K562 (cell line): Measurements from ENCODE around the gene ZNF22. TPM values are rescaled to one million over a fixed set of nuclear protein-coding genes. Genes with fewer than 3 reads are reported as not detected.
A peak's percentile ranks its signal among the peaks of the same experiment; 100 is the strongest.

Experiments used
- E2F4 ChIP-seq: sonication (generic); formaldehyde crosslinking; IDR thresholded peaks from 2 replicates; pipeline ENCODE4 v1.8.0; 2022; ENCODE audit warnings: mild to moderate bottlenecking, low read depth, missing genetic modification reagents
- ESRRA ChIP-seq: fragments of 450-650 bp; IDR thresholded peaks from 2 replicates; pipeline ENCODE4 v1.6.1; 2014; ENCODE audit warnings: low read depth, mild to moderate bottlenecking, moderate library complexity, borderline replicate concordance
- MCM2 ChIP-seq: fragments of 450-650 bp; IDR thresholded peaks from 2 replicates; pipeline ENCODE4 v1.6.1; 2017; ENCODE audit warnings: low read depth, mild to moderate bottlenecking
- MYC ChIP-seq, 2 experiments: fragments of 250-450 bp in 1 of 2; sonication (Bioruptor Pico) in 1 of 2; IDR thresholded peaks; 2 replicates each; pipeline versions ENCODE4 v1.5.1 to v1.6.1; 2012 to 2021; ENCODE audit warnings: low read depth in 2 of 2, borderline replicate concordance in 1 of 2, improper control_type of control experiment in 1 of 2, low read length in 1 of 2, mild to moderate bottlenecking in 1 of 2, moderate library complexity in 1 of 2
- NBN ChIP-seq: fragments of 450-650 bp; IDR thresholded peaks from 2 replicates; pipeline ENCODE4 v1.6.1; 2016; ENCODE audit warnings: low read depth, mild to moderate bottlenecking
- NONO ChIP-seq, 2 experiments: fragments of 200-400 bp in 1 of 2; fragments of 450-650 bp in 1 of 2; formaldehyde crosslinking in 1 of 2; IDR thresholded peaks; 2 replicates each; pipeline ENCODE4 v1.6.1; 2017; ENCODE audit warnings: low read depth in 2 of 2, mild to moderate bottlenecking in 2 of 2, moderate library complexity in 2 of 2, low read length in 1 of 2
- PATZ1 ChIP-seq: fragments of 250-450 bp; sonication (Bioruptor Pico); IDR thresholded peaks from 2 replicates; pipeline ENCODE4 v1.5.0; 2020; ENCODE audit warnings: mild to moderate bottlenecking, borderline replicate concordance
- RBM15 ChIP-seq: fragments of 200-400 bp; formaldehyde crosslinking; IDR thresholded peaks from 2 replicates; pipeline ENCODE4 v1.6.1; 2018; ENCODE audit warnings: mild to moderate bottlenecking, low read length, moderate library complexity; ENCODE audit not compliant: insufficient read depth
- TCFL5 ChIP-seq: fragments of 250-450 bp; sonication (Bioruptor Pico); conservative IDR thresholded peaks from 2 replicates; pipeline ENCODE4 v1.6.1; 2021; ENCODE audit warnings: mild to moderate bottlenecking, moderate library complexity, matching md5 sums
- ZBTB8A ChIP-seq: fragments of 450-650 bp; IDR thresholded peaks from 2 replicates; pipeline ENCODE4 v1.6.1; 2018; ENCODE audit warnings: mild to moderate bottlenecking, moderate library complexity; ENCODE audit not compliant: partially characterized antibody
- ZNF253 ChIP-seq: fragments of 250-450 bp; sonication (Bioruptor Pico); conservative IDR thresholded peaks from 2 replicates; pipeline ENCODE4 v1.6.1; 2021; ENCODE audit warnings: mild to moderate bottlenecking
- ZNF76 ChIP-seq: fragments of 250-450 bp; sonication (Bioruptor Pico); IDR thresholded peaks from 2 replicates; pipeline ENCODE4 v1.4.0; 2020; ENCODE audit warnings: mild to moderate bottlenecking, moderate library complexity, borderline replicate concordance
- polyA plus RNA-seq, 8 experiments: library from polyadenylated mRNA; depleted of rRNA in 4 of 8; stranded (reverse) in 5 of 8; unstranded in 3 of 8; fragments of >200 nt; fragmentation: Nextera tagmentation in 2 of 8; fragmentation: Illumina TruSeq in 1 of 8; extraction: Ambion mirVana in 2 of 8; extraction: Trizol in 1 of 8; gene quantifications; 2 replicates each; pipeline versions ENCODE4 v1.2.1 to v1.2.3, GENCODE V29; 2011 to 2014; ENCODE audit warnings: inconsistent platforms in 1 of 8, missing spikeins in 1 of 8
- total RNA-seq, 7 experiments: library from RNA; depleted of rRNA in 6 of 7; stranded (reverse); fragments of >200 nt in 6 of 7; fragmentation: Illumina TruSeq in 2 of 7; extraction: Trizol in 2 of 7; gene quantifications; 2 replicates each; pipeline versions ENCODE4 v1.2.1 to v1.2.3, GENCODE V29; 2011 to 2021; ENCODE audit warnings: low replicate concordance in 1 of 7

ZNF22 gene
- total and polyA plus RNA-seq, 9 of the 15 experiments (the other 6 are each of a cell fraction or from before 2014, with no cell fraction given): 36.2 to 98.7 (median 51.2) TPM

- TF ChIP-seq ZNF76 (CRISPR knock-in tag) (no peak), E2F4 (no peak), ZBTB8A (no peak), TCFL5 (CRISPR knock-in tag) (no peak), ESRRA (no peak), NONO (IDR thresholded peaks at IDR 0.05; ENCODE audit: low read depth in 2 of 2, low read length in 1 of 2) (no peak), MCM2 (no peak), NBN (0 out of 2 replicates have a peak, but pooled peaks have one; percentile 51), RBM15 (no peak), MYC (IDR thresholded peaks at IDR 0.05; ENCODE audit: low read depth, low read length) (no peak), MYC (CRISPR knock-in tag; IDR thresholded peaks at IDR 0.05; ENCODE audit: borderline replicate concordance, low read depth) (peak; percentile 28; the same call in 1 of the 2 replicates), PATZ1 (CRISPR knock-in tag) (no peak), ZNF253 (no peak)
These were observed 478 bp upstream of the ZNF22 start (continued) for GRCh38 chr10:45000138-45000751.
